OCI-LY1 (cell line): ENCODE measurements around the gene HSP90AB1.

Source experiments
- H2AFZ ChIP-seq: fragments of 200-600 bp; sonication (generic), shearing (Covaris generic); 2 replicates; pipeline ENCODE4 v1.6.0; 2014; ENCODE audit warnings: antibody characterized with exemption, mild to moderate bottlenecking, low read length
- H3F3A ChIP-seq: fragments of 200-600 bp; sonication (generic), shearing (Covaris generic); 2 replicates; pipeline ENCODE4 v1.6.0; 2014; ENCODE audit warnings: mild to moderate bottlenecking, antibody characterized with exemption, low read length, moderate library complexity; ENCODE audit not compliant: insufficient read depth
- H3K27ac ChIP-seq: fragments of 200-600 bp; sonication (generic); 2 replicates; pipeline ENCODE4 v1.5.1; 2014; ENCODE audit warnings: low read length, mixed run types, mild to moderate bottlenecking, low read depth; ENCODE audit not compliant: poor library complexity, severe bottlenecking
- H3K27me3 ChIP-seq: fragments of 200-600 bp; sonication (generic); 2 replicates; pipeline ENCODE4 v1.6.0; 2014; ENCODE audit warnings: antibody characterized with exemption, mild to moderate bottlenecking, low read length, moderate library complexity; ENCODE audit not compliant: insufficient read depth
- H3K36me3 ChIP-seq: fragments of 200-600 bp; sonication (generic); 2 replicates; pipeline ENCODE4 v1.6.1; 2014; ENCODE audit warnings: mild to moderate bottlenecking, antibody characterized with exemption, low read length, moderate library complexity, mixed read lengths; ENCODE audit not compliant: insufficient read depth
- H3K4me1 ChIP-seq: fragments of 200-600 bp; sonication (generic); 2 replicates; pipeline ENCODE4 v1.5.1; 2014; ENCODE audit warnings: mild to moderate bottlenecking, low read length, moderate library complexity; ENCODE audit not compliant: insufficient read depth, severe bottlenecking
- H3K4me2 ChIP-seq: fragments of 200-600 bp; sonication (generic), shearing (Covaris generic); 2 replicates; pipeline ENCODE4 v1.6.1; 2014; ENCODE audit warnings: low read length
- H3K4me3 ChIP-seq: fragments of 200-600 bp; sonication (generic); 2 replicates; pipeline ENCODE4 v1.5.1; 2014; ENCODE audit warnings: low read length, low read depth, mild to moderate bottlenecking, mixed read lengths; ENCODE audit not compliant: poor library complexity, severe bottlenecking
- H3K79me2 ChIP-seq: fragments of 200-600 bp; shearing (Covaris generic); 2 replicates; pipeline ENCODE4 v1.6.1; 2016; ENCODE audit warnings: mixed run types, low read length, mixed read lengths; ENCODE audit not compliant: insufficient read depth
- H3K9ac ChIP-seq: fragments of 200-600 bp; sonication (generic), shearing (Covaris generic); 2 replicates; pipeline ENCODE4 v1.6.1; 2014; ENCODE audit warnings: mild to moderate bottlenecking, low read length, mixed read lengths
- H3K9me2 ChIP-seq: fragments of 200-600 bp; sonication (generic), shearing (Covaris generic); 2 replicates; pipeline ENCODE4 v1.6.1; 2014; ENCODE audit warnings: low read depth, mild to moderate bottlenecking, low read length, mixed read lengths
- H3K9me3 ChIP-seq: fragments of 200-600 bp; shearing (Covaris generic); 2 replicates; pipeline ENCODE4 v1.6.1; 2014; ENCODE audit warnings: low read length, mixed read lengths
- H4K20me1 ChIP-seq: fragments of 200-600 bp; sonication (generic), shearing (Covaris generic); 2 replicates; pipeline ENCODE4 v1.6.0; 2016; ENCODE audit warnings: mild to moderate bottlenecking, low read length; ENCODE audit not compliant: insufficient read depth
- CTCF ChIP-seq: fragments of 200-600 bp; sonication (generic), shearing (Covaris generic); IDR thresholded peaks from 2 replicates; pipeline ENCODE4 v1.5.1; 2017; ENCODE audit warnings: mild to moderate bottlenecking, antibody characterized with exemption, low read length, moderate library complexity, mixed read lengths
- EZH2 ChIP-seq: fragments of 200-600 bp; sonication (generic), shearing (Covaris generic); IDR thresholded peaks from 2 replicates; pipeline ENCODE4 v1.8.0; 2017; ENCODE audit warnings: borderline replicate concordance, mixed run types, mild to moderate bottlenecking, antibody characterized with exemption, low read length, moderate library complexity, mixed read lengths

HSP90AB1 gene

GRCh38 chr6:44228433-44228832, 18.5 kb upstream of the HSP90AB1 start:
- H2AFZ ChIP-seq, result no peak overlapping the region
- TF ChIP-seq CTCF (no peak), EZH2 (no peak)
- H3K4me3 ChIP-seq, result no peak overlapping the region
- no peaks in the 10 kb centered on the region for H3F3A ChIP-seq
- H3K4me1 ChIP-seq, result peaks cover 26% of the 10 kb centered on the region
- no peaks in the 10 kb centered on the region for H3K9me2 ChIP-seq
- H3K27ac ChIP-seq, result no peak overlapping the region
- H3K79me2 ChIP-seq, result no peaks in the 10 kb centered on the region
- peaks cover 50% of the 10 kb centered on the region for H3K36me3 ChIP-seq
- no peaks in the 10 kb centered on the region for H4K20me1 ChIP-seq
- H3K9ac ChIP-seq, result no peak overlapping the region
- H3K9me3 ChIP-seq, result no peaks in the 10 kb centered on the region
- H3K27me3 ChIP-seq, result no peaks in the 10 kb centered on the region
- H3K4me2 ChIP-seq, result no peak overlapping the region

- no peaks in the 10 kb centered on the region for H3K9me3 ChIP-seq
- H3K27ac ChIP-seq, result no peak overlapping the region
- no peak overlapping the region for H3K9ac ChIP-seq
- H3K4me1 ChIP-seq, result peaks cover 26% of the 10 kb centered on the region
- no peaks in the 10 kb centered on the region for H3K27me3 ChIP-seq
- no peak overlapping the region for H3K4me3 ChIP-seq
- H3K36me3 ChIP-seq, result peaks cover 54% of the 10 kb centered on the region
- TF ChIP-seq CTCF (no peak), EZH2 (no peak)
- no peaks in the 10 kb centered on the region for H3K79me2 ChIP-seq
- no peak overlapping the region for H2AFZ ChIP-seq
- no peaks in the 10 kb centered on the region for H3K9me2 ChIP-seq
- H3F3A ChIP-seq, result no peaks in the 10 kb centered on the region
- H3K4me2 ChIP-seq, result no peak overlapping the region
- no peaks in the 10 kb centered on the region for H4K20me1 ChIP-seq
Observed at GRCh38 chr6:44228836-44229235, 18.1 kb upstream of the HSP90AB1 start.

- Histone ChIP-seq H3K27me3 (no peaks in the 10 kb centered on the region), H3K9me2 (no peaks in the 10 kb centered on the region), H3K4me2 (no peak overlapping the region), H3K27ac (no peak overlapping the region), H2AFZ (no peak overlapping the region), H3K4me3 (no peak overlapping the region), H3K9me3 (no peaks in the 10 kb centered on the region), H3K4me1 (peaks cover 20% of the 10 kb centered on the region), H3K79me2 (no peaks in the 10 kb centered on the region), H3K9ac (no peak overlapping the region), H3F3A (no peaks in the 10 kb centered on the region), H3K36me3 (peaks cover 57% of the 10 kb centered on the region), H4K20me1 (no peaks in the 10 kb centered on the region)
- no peak for TF ChIP-seq CTCF
- TF ChIP-seq EZH2, result no peak
Observed at GRCh38 chr6:44229376-44230033, 17.4 kb upstream of the HSP90AB1 start.
